Stimulated activated CD4-positive, alpha-beta T cell treated with anti-CD3 and anti-CD28 coated beads, Interleukin-1b, Interleukin-23, amount 100 ng/mL, for 1 hour (primary cell): ENCODE measurements around the gene MAPK1.
"Not testable (repeated sequence)": the region's sequence is repeated elsewhere in the genome, so short reads cannot be mapped to it uniquely, and the experiment has no call there.

Source experiments
- DNase-seq, 2 donors: peaks; one replicate each; pipeline ENCODE4 v3.0.0-alpha.2; 2020; ENCODE audit warnings: low read depth in 2 of 2

The MAPK1 gene

DNA sequence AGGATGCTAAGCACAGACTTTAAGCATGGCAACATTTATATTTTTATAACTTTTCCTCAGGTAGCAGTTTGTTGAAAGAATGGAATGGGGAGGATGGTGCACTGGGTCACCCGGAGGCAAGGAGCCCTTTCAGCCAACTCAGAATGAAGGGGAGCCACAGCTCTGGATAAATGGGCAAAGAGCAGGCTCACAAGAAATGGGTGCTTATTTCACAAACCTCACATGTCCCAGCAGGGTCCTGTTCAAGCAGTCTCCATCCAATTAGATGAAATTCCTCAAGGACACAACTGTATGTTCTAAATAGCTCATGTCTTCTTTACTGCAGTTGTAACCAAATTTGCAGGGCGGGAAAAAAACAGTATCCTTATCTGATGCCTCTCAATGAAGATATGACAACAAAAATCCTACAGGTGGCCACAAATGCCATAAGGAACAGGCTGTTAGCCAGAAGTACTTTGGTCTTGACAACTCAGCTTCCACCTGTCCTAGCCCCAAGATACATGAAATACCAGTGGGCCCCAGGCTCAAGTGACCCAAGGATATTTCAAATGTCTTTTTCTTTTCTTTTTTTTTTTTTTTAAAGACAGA lies 48.2 kb downstream of the MAPK1 start:
- DNase-seq: no peak

- no peak for DNase-seq
Observed at GRCh38 chr22:21818487-21819182, 48.8 kb downstream of the MAPK1 start.

GRCh38 chr22:21817497-21817853 lies 50.0 kb downstream of the MAPK1 start:
- DNase-seq: not testable (repeated sequence)

GRCh38 chr22:21816787-21817496 lies 50.5 kb downstream of the MAPK1 start:
- DNase-seq: no peak

GRCh38 chr22:21816472-21816786 lies 51.0 kb downstream of the MAPK1 start:
- no peak for DNase-seq

DNA sequence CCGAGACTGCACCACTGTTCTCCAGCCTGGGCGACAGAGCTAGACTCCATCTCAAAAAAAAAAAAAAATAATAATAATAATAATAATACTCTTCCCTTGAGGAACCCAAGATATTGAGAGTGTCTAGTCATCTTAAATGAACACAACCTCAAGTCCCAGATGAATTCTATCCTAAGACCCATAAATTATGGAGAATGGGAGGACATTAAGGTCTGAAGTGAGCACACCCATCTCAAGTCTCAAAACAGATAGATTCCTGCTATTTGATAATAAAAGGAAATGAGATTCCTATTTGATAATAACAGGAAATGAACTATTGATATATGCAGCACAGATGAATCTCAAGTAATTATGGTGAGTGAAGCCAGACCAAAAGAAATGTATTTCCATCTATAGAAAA lies 51.5 kb downstream of the MAPK1 start:
- no peak for DNase-seq

- no peak for DNase-seq
Observed at GRCh38 chr22:21815357-21815756, 52.1 kb downstream of the MAPK1 start.

DNA sequence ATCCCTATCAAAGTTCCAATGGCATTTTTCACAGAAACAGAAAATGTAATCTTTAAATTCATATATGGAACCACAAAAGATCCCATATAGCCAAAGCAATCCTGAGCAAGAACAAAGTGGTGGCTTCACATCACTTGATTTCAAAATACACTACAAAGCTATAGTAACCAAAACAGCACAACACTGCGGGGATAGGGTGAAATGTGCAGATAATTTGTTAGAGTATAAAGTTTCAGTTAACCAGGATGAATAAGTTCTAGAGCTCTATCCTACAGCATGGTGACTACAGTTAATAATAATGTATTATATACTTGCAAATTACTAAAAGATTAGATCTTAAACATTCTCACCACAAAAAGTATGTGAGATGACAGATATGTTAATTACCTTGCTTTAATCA lies 55.5 kb downstream of the MAPK1 start:
- no peak for DNase-seq

DNA sequence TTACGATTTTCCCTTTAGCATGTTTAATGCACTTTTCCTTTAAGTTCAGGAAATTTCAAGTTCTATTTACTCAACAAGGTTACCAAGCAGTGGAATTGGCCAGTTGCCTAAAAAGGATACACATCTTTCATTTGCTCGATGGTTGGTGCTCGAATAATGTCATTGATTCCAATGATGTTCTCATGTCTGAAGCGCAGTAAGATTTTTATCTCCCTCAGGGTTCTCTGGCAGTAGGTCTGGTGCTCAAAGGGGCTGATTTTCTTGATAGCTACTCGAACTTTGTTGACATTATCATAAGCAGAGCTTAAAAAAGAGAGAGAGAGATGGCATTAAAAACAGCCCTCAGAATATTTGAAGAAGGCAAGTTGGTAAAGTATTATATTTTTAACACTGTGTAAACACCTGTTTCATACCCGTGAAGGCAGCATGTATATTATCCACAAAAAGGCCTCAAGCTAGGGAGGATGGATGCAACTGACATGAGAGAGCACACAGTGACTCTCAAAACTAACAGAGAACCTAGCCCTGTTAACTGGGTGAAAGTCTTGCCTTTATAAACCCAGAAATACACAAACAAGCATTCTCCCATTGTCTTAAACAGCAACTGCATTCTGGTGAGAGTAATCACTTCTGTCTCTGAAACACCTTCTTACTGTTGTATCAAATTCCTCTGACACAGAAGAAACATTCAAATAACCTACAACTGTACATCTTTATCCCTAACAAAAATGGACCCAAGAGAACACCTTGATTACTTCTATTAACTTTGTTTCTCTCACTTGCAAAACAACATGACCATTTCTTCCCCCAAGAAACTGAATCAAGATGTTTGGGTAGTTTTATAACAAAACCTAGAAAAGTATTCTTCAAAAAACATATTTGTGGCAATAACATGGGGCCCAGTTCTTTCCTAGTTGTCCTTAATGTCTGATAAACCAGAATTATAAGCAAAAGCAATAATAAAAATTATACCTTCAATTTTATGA lies 59.6 kb downstream of the MAPK1 start:
- no peak for DNase-seq

DNA sequence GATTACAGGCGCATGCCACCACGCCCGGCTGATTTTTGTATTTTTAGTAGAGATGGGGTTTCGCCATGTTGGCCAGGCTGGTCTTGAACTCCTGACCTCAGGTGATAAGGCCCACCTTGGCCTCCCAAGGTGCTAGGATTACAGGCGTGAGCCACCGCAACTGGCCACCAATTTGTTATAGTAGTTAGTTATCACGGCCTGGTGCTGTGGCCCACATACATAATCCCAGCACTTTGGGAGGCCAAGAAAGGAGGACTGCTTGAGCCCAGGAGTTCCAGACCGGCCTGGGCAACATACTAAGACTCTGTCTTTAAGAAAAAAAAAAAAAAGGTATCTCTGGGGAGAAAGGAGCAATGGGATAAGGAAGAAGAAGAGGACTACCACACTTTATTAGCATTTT lies 62.1 kb downstream of the MAPK1 start:
- DNase-seq: not testable (repeated sequence)

DNA sequence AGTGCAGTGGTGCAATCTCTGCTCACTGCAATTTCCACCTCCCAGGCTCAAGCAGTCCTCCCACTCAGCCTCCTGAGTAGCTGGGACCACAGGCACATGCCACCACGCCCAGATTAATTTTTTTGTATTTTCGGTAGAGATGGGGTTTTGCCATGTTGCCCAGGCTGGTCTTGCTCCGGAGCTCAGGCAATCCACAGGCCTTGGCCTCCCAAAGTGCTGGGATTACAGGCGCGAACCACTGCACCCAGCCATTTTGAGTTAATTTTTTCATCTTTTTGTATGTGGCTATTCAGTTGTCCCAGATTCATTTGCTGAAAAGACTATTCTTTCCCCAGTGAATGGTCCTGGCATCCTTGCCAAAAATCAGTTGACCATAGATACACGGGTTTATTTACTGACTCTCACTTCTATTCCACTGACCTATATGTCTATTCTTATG lies 63.6 kb downstream of the MAPK1 start:
- no peak for DNase-seq

- DNase-seq: no peak
Observed at GRCh38 chr22:21802673-21803072, 64.8 kb downstream of the MAPK1 start.

- no peak for DNase-seq
Observed at GRCh38 chr22:21802056-21802455, 65.4 kb downstream of the MAPK1 start.

- not testable (repeated sequence) for DNase-seq
Observed at GRCh38 chr22:21801304-21801644, 66.2 kb downstream of the MAPK1 start.

- DNase-seq: no peak
Observed at GRCh38 chr22:21800552-21801303, 66.7 kb downstream of the MAPK1 start.

DNA sequence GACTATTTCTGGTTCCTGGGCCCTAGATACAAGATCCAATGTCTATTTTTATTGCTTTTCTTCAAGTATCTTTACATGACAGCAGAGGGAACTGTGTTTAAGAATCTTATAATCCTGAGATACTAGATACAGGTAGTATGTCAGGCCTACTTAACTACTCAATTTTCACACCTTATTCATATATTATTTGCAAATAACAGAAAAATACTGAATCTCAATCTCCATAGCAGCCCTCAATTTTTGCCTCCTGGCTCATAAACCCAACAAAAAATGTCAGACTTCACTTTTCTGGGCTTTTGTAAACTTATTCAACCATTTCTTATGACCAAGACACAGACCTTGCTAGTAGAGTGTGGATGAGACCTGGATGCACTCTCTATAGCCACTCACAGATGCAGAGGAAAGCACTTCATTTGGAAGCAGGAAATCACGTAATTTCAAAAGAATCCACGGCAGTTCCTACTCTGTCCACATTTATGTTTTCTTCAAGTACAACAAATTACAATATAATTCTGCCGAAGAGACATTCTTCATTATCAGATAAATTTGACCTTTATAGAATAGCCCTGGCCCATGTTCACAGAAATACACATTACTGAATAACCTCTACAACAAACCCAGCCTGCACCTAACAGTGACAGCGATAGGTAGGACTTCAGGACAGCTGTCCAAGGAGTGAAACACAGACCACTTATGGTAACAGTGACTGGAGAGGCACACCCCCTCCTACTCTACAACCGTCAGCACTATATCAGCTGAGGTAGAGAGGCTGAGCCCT lies 69.8 kb downstream of the MAPK1 start:
- DNase-seq: no peak

- DNase-seq: no peak
Observed at GRCh38 chr22:21796863-21797262, 70.6 kb downstream of the MAPK1 start.

GRCh38 chr22:21796231-21796630 lies 71.2 kb downstream of the MAPK1 start:
- DNase-seq: no peak

- DNase-seq: not testable (repeated sequence)
Observed at GRCh38 chr22:21793716-21794115, 73.7 kb downstream of the MAPK1 start.
